Measurements from ENCODE around the gene PPP1R3A.

DNA sequence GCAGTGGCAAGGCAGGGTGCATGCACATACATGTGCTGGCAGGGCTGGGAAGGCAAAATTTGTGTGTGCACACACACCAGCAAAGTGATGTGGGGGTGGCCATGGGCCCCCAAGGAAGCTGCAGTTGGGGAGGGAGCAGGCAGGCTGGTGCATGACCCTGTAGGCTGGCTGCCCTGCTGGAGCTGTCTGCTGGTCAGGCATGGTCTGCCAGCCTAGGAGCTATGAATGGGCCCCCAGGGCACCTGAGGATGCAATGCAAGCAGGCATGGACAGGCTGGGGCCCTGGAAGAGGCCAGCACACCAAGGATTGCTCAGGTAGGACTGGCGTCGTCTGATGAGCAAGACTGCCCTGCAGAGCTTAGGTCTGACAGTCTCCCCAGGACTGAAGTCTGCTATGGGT is 18.2 kb upstream of the PPP1R3A start:
- no peak for TF ChIP-seq POLR2A (IDR thresholded peaks at IDR 0.05)
- TF ChIP-seq, protein P1, sequence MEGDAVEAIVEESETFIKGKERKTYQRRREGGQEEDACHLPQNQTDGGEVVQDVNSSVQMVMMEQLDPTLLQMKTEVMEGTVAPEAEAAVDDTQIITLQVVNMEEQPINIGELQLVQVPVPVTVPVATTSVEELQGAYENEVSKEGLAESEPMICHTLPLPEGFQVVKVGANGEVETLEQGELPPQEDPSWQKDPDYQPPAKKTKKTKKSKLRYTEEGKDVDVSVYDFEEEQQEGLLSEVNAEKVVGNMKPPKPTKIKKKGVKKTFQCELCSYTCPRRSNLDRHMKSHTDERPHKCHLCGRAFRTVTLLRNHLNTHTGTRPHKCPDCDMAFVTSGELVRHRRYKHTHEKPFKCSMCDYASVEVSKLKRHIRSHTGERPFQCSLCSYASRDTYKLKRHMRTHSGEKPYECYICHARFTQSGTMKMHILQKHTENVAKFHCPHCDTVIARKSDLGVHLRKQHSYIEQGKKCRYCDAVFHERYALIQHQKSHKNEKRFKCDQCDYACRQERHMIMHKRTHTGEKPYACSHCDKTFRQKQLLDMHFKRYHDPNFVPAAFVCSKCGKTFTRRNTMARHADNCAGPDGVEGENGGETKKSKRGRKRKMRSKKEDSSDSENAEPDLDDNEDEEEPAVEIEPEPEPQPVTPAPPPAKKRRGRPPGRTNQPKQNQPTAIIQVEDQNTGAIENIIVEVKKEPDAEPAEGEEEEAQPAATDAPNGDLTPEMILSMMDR (IDR thresholded peaks at IDR 0.05), result no peak

Data from Peyer's patch (tissue), 4 donors.